NCI-H345 treated with DMSO at 0.1 percent for 48 hours (cell line): ENCODE results near the gene NCSTN.

Experiments
- DNase-seq: peaks from one replicate; lab custom pipeline; 2025; ENCODE audit not compliant: unreplicated experiment; lab: John Stamatoyannopoulos, UW

Gene NCSTN

DNA sequence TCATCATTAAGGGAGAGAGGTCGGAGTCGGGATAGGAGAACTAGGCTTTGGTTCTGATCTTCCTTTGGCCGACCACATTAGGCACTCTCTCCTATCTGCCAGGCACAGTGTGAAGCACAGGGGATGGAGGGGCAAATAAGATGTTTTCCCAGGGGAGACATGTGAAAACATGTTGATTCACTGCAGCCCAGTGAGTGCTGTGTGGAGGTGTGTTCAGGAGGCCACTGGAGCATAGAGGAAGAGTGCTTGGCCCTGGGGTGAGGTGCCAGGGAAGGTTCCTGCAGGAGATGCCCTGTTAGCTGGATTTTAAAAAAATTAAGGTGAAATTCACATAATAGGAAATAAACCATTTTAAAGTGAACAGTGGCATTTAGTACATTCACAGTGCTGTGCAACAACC, 60.9 kb downstream of the NCSTN start:
- DNase-seq: no peak

DNA sequence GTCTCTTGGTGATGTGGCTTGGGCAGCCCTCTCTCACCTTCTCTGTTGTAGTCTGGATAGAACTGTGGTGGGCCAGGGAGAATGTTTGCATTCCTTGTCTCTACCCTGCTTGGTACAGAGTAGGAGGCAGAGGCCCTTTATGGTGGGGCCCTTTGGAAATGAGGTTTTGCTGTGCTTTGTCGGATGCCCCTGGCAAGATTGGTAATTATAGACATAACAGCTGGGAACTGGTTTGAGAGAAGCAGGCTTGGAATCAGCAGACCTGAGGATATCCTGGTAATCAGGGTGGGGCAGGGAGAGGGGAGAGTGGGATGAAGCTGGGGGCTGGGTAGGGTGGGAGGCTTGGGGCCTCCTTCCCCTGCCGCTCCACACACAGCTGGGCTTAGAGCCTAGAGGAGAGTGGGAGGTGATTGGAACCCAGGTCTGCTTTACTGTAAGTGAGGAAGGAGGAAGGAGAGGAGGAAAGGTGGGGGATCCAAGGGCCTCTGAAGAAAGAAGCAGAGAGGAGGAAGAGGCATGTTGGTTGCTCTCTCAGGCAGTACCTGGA, 62.2 kb downstream of the NCSTN start:
- no peak for DNase-seq

DNA sequence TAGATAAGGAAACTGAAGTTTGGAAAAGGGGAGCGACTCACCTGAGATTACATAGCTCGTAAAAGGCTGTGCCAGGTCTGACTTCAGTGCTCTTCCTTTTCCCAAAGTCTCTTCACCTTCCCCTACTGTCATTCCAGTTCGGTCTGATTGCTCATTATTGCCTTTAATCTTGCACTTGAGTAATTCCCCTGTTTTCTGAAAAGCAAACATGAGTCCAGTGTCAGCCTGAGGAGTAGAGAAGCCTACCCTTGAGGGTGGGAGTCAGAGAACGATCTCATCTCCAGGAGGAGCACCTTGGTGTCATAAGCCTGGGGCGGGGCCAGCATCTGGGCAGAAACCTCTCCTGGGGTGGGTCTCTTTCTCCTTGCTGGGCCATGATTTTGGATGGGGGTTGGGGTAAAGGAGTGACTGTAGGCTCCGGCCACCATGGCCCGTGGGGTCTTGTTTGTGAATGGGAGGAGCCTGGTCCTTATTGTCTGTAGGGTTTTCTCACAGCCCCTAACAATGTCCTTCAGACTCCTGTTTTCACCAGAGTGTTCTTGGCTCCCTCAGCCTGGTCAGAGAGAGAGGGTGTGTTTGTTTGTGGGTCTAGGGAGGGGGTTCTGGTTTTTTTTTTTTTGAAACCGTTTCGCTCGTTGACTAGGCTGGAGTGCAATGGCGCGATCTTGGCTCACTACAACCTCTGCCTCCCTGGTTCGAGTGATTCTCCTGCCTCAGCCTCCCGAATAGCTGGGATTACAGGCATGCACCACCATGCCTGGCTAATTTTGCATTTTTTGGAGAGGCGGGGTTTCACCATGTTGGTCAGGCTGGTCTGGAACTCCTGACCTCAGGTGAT, 63.2 kb downstream of the NCSTN start:
- no peak for DNase-seq

DNA sequence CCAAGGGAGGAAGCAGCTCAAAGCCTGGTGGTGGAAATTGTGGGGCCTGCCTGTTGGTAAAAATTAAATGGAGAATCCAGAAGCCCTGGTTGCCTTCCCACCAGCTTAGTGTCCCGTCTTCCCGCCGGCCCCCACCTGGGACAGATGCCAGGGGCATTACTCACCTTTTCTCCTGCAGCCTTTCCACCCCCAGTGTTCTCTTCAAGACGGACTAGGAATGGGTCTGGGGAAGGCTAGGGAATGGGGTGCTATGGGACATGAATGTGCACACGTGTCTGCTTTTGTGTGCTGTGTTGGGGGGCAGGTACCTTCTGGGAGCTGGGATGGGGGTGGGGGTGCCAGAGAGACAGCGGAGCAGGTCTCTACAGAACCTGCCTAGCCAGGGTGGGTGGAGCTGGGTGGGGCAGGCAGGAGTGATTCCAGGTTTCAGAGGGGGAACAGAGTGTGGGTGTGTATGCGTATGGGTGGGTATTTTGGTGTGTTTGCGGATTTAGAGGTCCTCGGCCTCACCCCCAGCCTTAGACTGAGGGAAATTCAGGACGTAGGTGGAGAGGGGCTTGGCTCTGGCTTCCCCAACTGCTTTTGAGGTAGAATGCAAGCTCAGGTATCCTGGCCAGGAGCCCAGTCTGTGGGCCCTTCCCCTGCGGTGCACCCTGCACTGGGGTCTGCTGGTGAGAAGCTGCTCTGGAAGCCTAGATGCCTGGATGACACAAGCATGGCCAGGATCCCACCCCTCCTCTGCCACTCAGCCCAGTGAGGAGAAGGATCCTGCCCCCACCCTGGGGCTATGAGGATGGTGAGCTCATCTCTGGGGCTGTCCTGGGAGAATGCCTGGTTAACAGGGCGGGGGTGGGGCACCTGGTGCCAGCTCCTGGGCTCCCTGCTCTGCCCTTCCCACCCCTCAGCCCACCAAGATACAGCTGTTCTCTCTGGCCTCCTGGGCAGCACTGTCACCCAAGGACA, 64.9 kb downstream of the NCSTN start:
- DNase-seq: no peak
